Right kidney (tissue), 9 donors: ENCODE measurements around the gene HYAL3.

Experiments used
- DNase-seq: peaks from one replicate; pipeline ENCODE4 v3.0.0-alpha.2; 2016
- long read RNA-seq, 8 donors: transcript quantifications; one replicate each; lab custom pipeline, GENCODE V29; 2026

Gene HYAL3
- long read RNA-seq, donor 1, partial matches to known transcripts: 0 of 3 reads
- long read RNA-seq, donor 1, other reads (novel, unspliced or antisense): 0 of 3 reads
- long read RNA-seq, donor 2: 0 reads
- long read RNA-seq, donor 3, partial matches to known transcripts: 0 of 1 reads
- long read RNA-seq, donor 3, other reads (novel, unspliced or antisense): 0 of 1 reads
- long read RNA-seq, donor 4, partial matches to known transcripts: 0 of 1 reads
- long read RNA-seq, donor 4, other reads (novel, unspliced or antisense): 0 of 1 reads
- long read RNA-seq, donor 5, partial matches to known transcripts: 0 of 3 reads
- long read RNA-seq, donor 5, other reads (novel, unspliced or antisense): 0 of 3 reads
- long read RNA-seq, donor 6: 0 reads
- long read RNA-seq, donor 7, partial matches to known transcripts: 6 of 6 reads
- long read RNA-seq, donor 7, other reads (novel, unspliced or antisense): 0 of 6 reads
- long read RNA-seq, donor 8, partial matches to known transcripts: 0 of 2 reads
- long read RNA-seq, donor 8, other reads (novel, unspliced or antisense): 0 of 2 reads

- peak; percentile 91 for DNase-seq
Observed at GRCh38 chr3:50298836-50299637, at the start of gene HYAL3, which contains the start of gene NAA80. Gene HYAL3, minus strand, starts transcription at chr3:50299405. Its CDS starts 3,803 bp downstream, at chr3:50295602. Gene NAA80, minus strand, starts transcription at chr3:50299405. Its CDS starts 1,942 bp downstream, at chr3:50297463.

GRCh38 chr3:50347187-50347813 lies 48.1 kb upstream of the HYAL3 start:
- DNase-seq: no peak

- peak; percentile 67 for DNase-seq
Observed at GRCh38 chr3:50345586-50346234, 46.5 kb upstream of the HYAL3 start, which contains the start of gene ZMYND10. Gene ZMYND10, minus strand, starts transcription at chr3:50345732. Its CDS starts 153 bp downstream, at chr3:50345579.

- DNase-seq: no peak
Observed at GRCh38 chr3:50345008-50345407, 45.8 kb upstream of the HYAL3 start.

- DNase-seq: no peak
Observed at GRCh38 chr3:50342813-50343633, 43.8 kb upstream of the HYAL3 start.

- DNase-seq: no peak
Observed at GRCh38 chr3:50341996-50342650, 42.9 kb upstream of the HYAL3 start.

- DNase-seq: no peak
Observed at GRCh38 chr3:50341537-50341936, 42.3 kb upstream of the HYAL3 start.

- DNase-seq: peak; percentile 71
Observed at GRCh38 chr3:50340448-50341329, 41.5 kb upstream of the HYAL3 start, which contains the start of gene RASSF1. Gene RASSF1, minus strand, starts transcription at chr3:50340836. Its CDS starts 31 bp downstream, at chr3:50340805.

- DNase-seq: no peak
Observed at GRCh38 chr3:50340147-50340447, 40.9 kb upstream of the HYAL3 start.

- DNase-seq: no peak
Observed at GRCh38 chr3:50339485-50340146, 40.4 kb upstream of the HYAL3 start.

- no peak for DNase-seq
Observed at GRCh38 chr3:50338965-50339364, 39.8 kb upstream of the HYAL3 start.

- peak; percentile 94 for DNase-seq
Observed at GRCh38 chr3:50337175-50337861, 38.1 kb upstream of the HYAL3 start.

- DNase-seq: no peak
Observed at GRCh38 chr3:50336452-50337174, 37.4 kb upstream of the HYAL3 start.

GRCh38 chr3:50334339-50335075 lies 35.3 kb upstream of the HYAL3 start:
- DNase-seq: no peak

- no peak for DNase-seq
Observed at GRCh38 chr3:50333744-50334328, 34.6 kb upstream of the HYAL3 start.

- DNase-seq: no peak
Observed at GRCh38 chr3:50331364-50331907, 32.2 kb upstream of the HYAL3 start.
